ENCODE data around the gene CRYBA4. TPM values are rescaled to one million over a fixed set of nuclear protein-coding genes. Genes with fewer than 3 reads are reported as not detected.

CRYBA4 gene
- total RNA-seq, 1 donor from 2014 or later = 0.27 TPM

- intact Hi-C loops (cut with micrococcal nuclease) = no loop called here
Observed at GRCh38 chr22:26623984-26624383, 2.2 kb downstream of the CRYBA4 start.

GRCh38 chr22:26624803-26625202, 3.0 kb downstream of the CRYBA4 start:
- intact Hi-C loops (cut with micrococcal nuclease) = no loop called here

- intact Hi-C loops (cut with micrococcal nuclease) = no loop called here
Observed at GRCh38 chr22:26629988-26630761, 8.4 kb downstream of the CRYBA4 start.

GRCh38 chr22:26631282-26631681, 9.5 kb downstream of the CRYBA4 start:
- intact Hi-C loops (cut with micrococcal nuclease) = no loop called here

- intact Hi-C loops (cut with micrococcal nuclease) = no loop called here
Observed at GRCh38 chr22:26632422-26633155, 10.8 kb downstream of the CRYBA4 start.

- intact Hi-C loops (cut with micrococcal nuclease) = no loop called here
Observed at GRCh38 chr22:26634189-26634588, 12.4 kb downstream of the CRYBA4 start.

GRCh38 chr22:26635117-26635516, 13.4 kb downstream of the CRYBA4 start:
- intact Hi-C loops (cut with micrococcal nuclease) = no loop called here

- intact Hi-C loops (cut with micrococcal nuclease) = no loop called here
Observed at GRCh38 chr22:26636296-26636695, 14.5 kb downstream of the CRYBA4 start.

- intact Hi-C loops (cut with micrococcal nuclease) = no loop called here
Observed at GRCh38 chr22:26642465-26643417, 21.0 kb downstream of the CRYBA4 start.

- intact Hi-C loops (cut with micrococcal nuclease) = no loop called here
Observed at GRCh38 chr22:26643418-26644100, 21.8 kb downstream of the CRYBA4 start.

GRCh38 chr22:26646158-26646557, 24.4 kb downstream of the CRYBA4 start:
- intact Hi-C loops (cut with micrococcal nuclease) = no loop called here

- intact Hi-C loops (cut with micrococcal nuclease) = no loop called here
Observed at GRCh38 chr22:26648011-26648497, 26.3 kb downstream of the CRYBA4 start.

GRCh38 chr22:26648528-26649388, 27.0 kb downstream of the CRYBA4 start:
- intact Hi-C loops (cut with micrococcal nuclease) = no loop called here

- intact Hi-C loops (cut with micrococcal nuclease) = no loop called here
Observed at GRCh38 chr22:26650722-26651421, 29.1 kb downstream of the CRYBA4 start.

GRCh38 chr22:26651815-26652214, 30.1 kb downstream of the CRYBA4 start:
- intact Hi-C loops (cut with micrococcal nuclease) = no loop called here

GRCh38 chr22:26656891-26657851, 35.4 kb downstream of the CRYBA4 start, which contains the start of gene MIAT:
Gene MIAT (plus strand): TSS chr22:26657588.
- intact Hi-C loops (cut with micrococcal nuclease) = loop anchor here (1.0 to 5.0 kb wide), 5 partner anchors 8 to 1590 kb away; partner anchors contain the start of genes TFIP11 and TPST2

GRCh38 chr22:26658161-26658560, 36.4 kb downstream of the CRYBA4 start:
- intact Hi-C loops (cut with micrococcal nuclease) = loop anchor here (2.0 to 5.0 kb wide), 3 partner anchors 175 to 1591 kb away; partner anchors contain the start of genes ASPHD2, HPS4 and SRRD

Data from T-helper 1 cell treated with Interleukin-12 subunit alpha and Interleukin-12 subunit beta and Interleukin-4 antibody, amounts not matched to agents 30 ng/mL and 1 ng/mL, for 36 hours (primary cell).